HepG2 (cell line): ENCODE results near the gene TSPYL2. TPM values are rescaled to one million over a fixed set of nuclear protein-coding genes. Genes with fewer than 3 reads are reported as not detected.

Experiments
- HOXA3 ChIP-seq: sonication (generic); formaldehyde crosslinking; IDR thresholded peaks from 2 replicates; pipeline ENCODE4 v1.5.0; 2020; ENCODE audit warnings: missing genetic modification reagents
- MXI1 ChIP-seq: IDR thresholded peaks from 3 replicates; pipeline ENCODE4 v1.6.1; 2012; ENCODE audit warnings: low read depth, low read length, inconsistent platforms, borderline replicate concordance
- SALL2 ChIP-seq: sonication (generic); formaldehyde crosslinking; IDR thresholded peaks from 2 replicates; pipeline ENCODE4 v1.8.1; 2023; ENCODE audit warnings: mild to moderate bottlenecking, missing genetic modification reagents, inconsistent platforms
- SP2 ChIP-seq: sonication (generic); formaldehyde crosslinking; IDR thresholded peaks from 2 replicates; pipeline ENCODE4 v1.5.1; 2020; ENCODE audit warnings: mild to moderate bottlenecking, missing genetic modification reagents
- THAP9 ChIP-seq: sonication (generic); formaldehyde crosslinking; IDR thresholded peaks from 2 replicates; pipeline ENCODE4; 2020; ENCODE audit warnings: missing genetic modification reagents, mild to moderate bottlenecking, borderline replicate concordance
- ZBTB44 ChIP-seq: sonication (generic); formaldehyde crosslinking; IDR thresholded peaks from 2 replicates; pipeline ENCODE4 v1.4.0; 2020; ENCODE audit warnings: missing genetic modification reagents
- ZFP36L1 ChIP-seq: sonication (generic); formaldehyde crosslinking; IDR thresholded peaks from 2 replicates; pipeline ENCODE4 v1.8.0; 2022; ENCODE audit warnings: mild to moderate bottlenecking, missing genetic modification reagents, moderate library complexity
- ZFY ChIP-seq: sonication (generic); formaldehyde crosslinking; IDR thresholded peaks from 2 replicates; pipeline ENCODE4 v1.4.0; 2020; ENCODE audit warnings: missing genetic modification reagents
- ZMYM2 ChIP-seq: sonication (generic); formaldehyde crosslinking; IDR thresholded peaks from 2 replicates; pipeline ENCODE4 v1.8.0; 2022; ENCODE audit warnings: mild to moderate bottlenecking, missing genetic modification reagents
- ZNF431 ChIP-seq: sonication (generic); formaldehyde crosslinking; IDR thresholded peaks from 2 replicates; pipeline ENCODE4 v1.9.0; 2022; ENCODE audit warnings: missing genetic modification reagents, low read depth, mild to moderate bottlenecking, borderline replicate concordance
- ZNF564 ChIP-seq: sonication (generic); formaldehyde crosslinking; IDR thresholded peaks from 2 replicates; pipeline ENCODE4 v1.8.1; 2023; ENCODE audit warnings: mild to moderate bottlenecking, missing genetic modification reagents
- ZNF589 ChIP-seq: sonication (generic); formaldehyde crosslinking; conservative IDR thresholded peaks from 2 replicates; pipeline ENCODE4 v1.8.0; 2022; ENCODE audit warnings: mild to moderate bottlenecking, moderate library complexity, missing genetic modification reagents
- ZNF652 ChIP-seq: IDR thresholded peaks from 2 replicates; pipeline ENCODE4 v1.6.1; 2016; ENCODE audit warnings: low read depth, borderline replicate concordance
- ZNF678 ChIP-seq: sonication (generic); formaldehyde crosslinking; IDR thresholded peaks from 2 replicates; pipeline ENCODE4 v1.4.0; 2020; ENCODE audit warnings: mild to moderate bottlenecking, missing genetic modification reagents
- polyA plus RNA-seq, 8 experiments: library from polyadenylated mRNA; depleted of rRNA in 3 of 8; stranded (reverse) in 7 of 8; unstranded in 1 of 8; fragments of >200 nt; fragmentation: Illumina TruSeq in 4 of 8; extraction: Trizol in 4 of 8; gene quantifications; 2 replicates each; pipeline versions ENCODE4 v1.2.1 to v1.2.3, GENCODE V29; 2011 to 2016; ENCODE audit warnings: low read depth in 4 of 8, missing spikeins in 1 of 8, mixed read lengths in 1 of 8; ENCODE audit not compliant: insufficient read depth in 1 of 8
- total RNA-seq, 5 experiments: library from RNA; depleted of rRNA; stranded (reverse); fragments of >200 nt; fragmentation: Illumina TruSeq; extraction: Trizol; gene quantifications; 2 replicates each; pipeline ENCODE4 v1.2.3, GENCODE V29; 2016; ENCODE audit warnings: low read depth in 1 of 5
- TF ChIP-seq, protein P1 (sequence below): sonication (generic); formaldehyde crosslinking; IDR thresholded peaks from 2 replicates; pipeline ENCODE4 v1.4.0; 2020; ENCODE audit warnings: missing genetic modification reagents, mild to moderate bottlenecking, borderline replicate concordance
- TF ChIP-seq, protein P2 (sequence below): IDR thresholded peaks from 2 replicates; pipeline ENCODE4 v1.6.1; 2012; ENCODE audit warnings: inconsistent platforms
- TF ChIP-seq, protein P3 (sequence below): IDR thresholded peaks from 2 replicates; pipeline ENCODE4 v1.6.1; 2012; ENCODE audit warnings: low read length, improper control_type of control experiment

Gene TSPYL2
- total and polyA plus RNA-seq, 2 of the 13 experiments (the other 11 are each of a cell fraction or from before 2014, with no cell fraction given): 10.1 to 15.5 TPM

DNA sequence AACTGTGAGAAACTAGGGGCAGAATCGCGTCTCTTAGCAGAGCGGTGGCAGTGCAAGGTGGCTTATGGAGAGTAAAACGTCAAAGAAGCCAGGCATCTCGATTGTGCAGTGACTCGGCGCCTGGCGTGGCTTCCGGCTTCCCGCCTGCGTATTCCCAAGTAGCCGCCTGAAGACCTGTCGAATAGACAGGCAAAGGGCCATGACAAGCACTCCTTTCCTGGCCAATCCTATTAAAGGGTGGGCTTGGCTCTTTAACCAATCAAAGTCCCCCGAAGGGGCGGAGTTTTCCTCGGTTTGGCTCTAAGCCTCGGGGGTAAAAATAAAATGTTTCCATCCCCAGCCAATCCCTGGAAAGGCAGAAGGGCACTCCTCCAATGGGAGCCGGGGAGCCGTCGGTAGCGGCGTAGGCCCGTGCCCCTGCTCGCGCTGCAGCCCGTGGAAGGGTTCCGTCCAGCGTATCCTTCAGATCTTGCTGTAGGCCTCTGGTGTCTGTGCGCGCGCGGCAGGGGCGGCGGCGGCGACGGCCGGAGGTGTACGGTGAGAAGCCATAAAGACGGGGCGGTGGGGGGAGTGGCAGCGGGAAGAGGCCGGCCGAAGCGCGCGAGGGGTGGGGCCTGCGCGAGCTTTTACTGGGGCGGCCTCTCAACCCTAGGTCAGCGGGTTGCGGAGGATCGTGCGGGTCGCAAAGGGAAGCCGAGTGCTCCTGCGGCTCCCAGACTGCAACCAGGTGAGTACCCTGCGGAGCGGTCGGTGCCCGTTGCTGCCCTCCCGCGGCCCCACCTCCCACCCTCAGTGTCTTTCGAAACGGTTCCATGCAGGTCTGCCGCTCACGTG is 11.8 kb downstream of the TSPYL2 start, which contains the start of gene KANTR (continued):
- TF ChIP-seq, protein P1, sequence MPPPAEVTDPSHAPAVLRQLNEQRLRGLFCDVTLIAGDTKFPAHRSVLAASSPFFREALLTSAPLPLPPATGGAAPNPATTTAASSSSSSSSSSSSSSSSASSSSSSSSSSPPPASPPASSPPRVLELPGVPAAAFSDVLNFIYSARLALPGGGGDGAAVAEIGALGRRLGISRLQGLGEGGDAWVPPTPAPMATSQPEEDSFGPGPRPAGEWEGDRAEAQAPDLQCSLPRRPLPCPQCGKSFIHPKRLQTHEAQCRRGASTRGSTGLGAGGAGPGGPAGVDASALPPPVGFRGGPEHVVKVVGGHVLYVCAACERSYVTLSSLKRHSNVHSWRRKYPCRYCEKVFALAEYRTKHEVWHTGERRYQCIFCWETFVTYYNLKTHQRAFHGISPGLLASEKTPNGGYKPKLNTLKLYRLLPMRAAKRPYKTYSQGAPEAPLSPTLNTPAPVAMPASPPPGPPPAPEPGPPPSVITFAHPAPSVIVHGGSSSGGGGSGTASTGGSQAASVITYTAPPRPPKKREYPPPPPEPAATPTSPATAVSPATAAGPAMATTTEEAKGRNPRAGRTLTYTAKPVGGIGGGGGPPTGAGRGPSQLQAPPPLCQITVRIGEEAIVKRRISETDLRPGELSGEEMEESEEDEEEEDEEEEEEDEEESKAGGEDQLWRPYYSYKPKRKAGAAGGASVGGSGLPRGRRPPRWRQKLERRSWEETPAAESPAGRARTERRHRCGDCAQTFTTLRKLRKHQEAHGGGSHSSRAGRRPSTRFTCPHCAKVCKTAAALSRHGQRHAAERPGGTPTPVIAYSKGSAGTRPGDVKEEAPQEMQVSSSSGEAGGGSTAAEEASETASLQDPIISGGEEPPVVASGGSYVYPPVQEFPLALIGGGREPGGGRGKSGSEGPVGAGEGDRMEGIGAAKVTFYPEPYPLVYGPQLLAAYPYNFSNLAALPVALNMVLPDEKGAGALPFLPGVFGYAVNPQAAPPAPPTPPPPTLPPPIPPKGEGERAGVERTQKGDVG (CRISPR knock-in tag): no peak
- TF ChIP-seq, protein P2, sequence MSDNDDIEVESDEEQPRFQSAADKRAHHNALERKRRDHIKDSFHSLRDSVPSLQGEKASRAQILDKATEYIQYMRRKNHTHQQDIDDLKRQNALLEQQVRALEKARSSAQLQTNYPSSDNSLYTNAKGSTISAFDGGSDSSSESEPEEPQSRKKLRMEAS: peak; percentile 80
- TF ChIP-seq ZFP36L1 (CRISPR knock-in tag) (peak; percentile 60; the same call in 1 of the 2 replicates), ZNF652 (CRISPR knock-in tag) (no peak), ZNF564 (no peak), SALL2 (CRISPR knock-in tag) (no peak), THAP9 (CRISPR knock-in tag) (peak; percentile 76; the same call in 1 of the 2 replicates), ZFY (CRISPR knock-in tag) (peak; percentile 83), ZBTB44 (CRISPR knock-in tag) (no peak), ZMYM2 (CRISPR knock-in tag) (0 out of 2 replicates have a peak, but pooled peaks have one; percentile 11), ZNF678 (CRISPR knock-in tag) (no peak), ZNF431 (CRISPR knock-in tag) (no peak), ZNF589 (CRISPR knock-in tag) (0 out of 2 replicates have a peak, but pooled peaks have one; percentile 42), HOXA3 (CRISPR knock-in tag) (peak; percentile 6; the same call in 1 of the 2 replicates), SP2 (CRISPR knock-in tag) (peak; percentile 71), MXI1 (peak; percentile 71; the same call in 1 of the 3 replicates)
- TF ChIP-seq, protein P3, sequence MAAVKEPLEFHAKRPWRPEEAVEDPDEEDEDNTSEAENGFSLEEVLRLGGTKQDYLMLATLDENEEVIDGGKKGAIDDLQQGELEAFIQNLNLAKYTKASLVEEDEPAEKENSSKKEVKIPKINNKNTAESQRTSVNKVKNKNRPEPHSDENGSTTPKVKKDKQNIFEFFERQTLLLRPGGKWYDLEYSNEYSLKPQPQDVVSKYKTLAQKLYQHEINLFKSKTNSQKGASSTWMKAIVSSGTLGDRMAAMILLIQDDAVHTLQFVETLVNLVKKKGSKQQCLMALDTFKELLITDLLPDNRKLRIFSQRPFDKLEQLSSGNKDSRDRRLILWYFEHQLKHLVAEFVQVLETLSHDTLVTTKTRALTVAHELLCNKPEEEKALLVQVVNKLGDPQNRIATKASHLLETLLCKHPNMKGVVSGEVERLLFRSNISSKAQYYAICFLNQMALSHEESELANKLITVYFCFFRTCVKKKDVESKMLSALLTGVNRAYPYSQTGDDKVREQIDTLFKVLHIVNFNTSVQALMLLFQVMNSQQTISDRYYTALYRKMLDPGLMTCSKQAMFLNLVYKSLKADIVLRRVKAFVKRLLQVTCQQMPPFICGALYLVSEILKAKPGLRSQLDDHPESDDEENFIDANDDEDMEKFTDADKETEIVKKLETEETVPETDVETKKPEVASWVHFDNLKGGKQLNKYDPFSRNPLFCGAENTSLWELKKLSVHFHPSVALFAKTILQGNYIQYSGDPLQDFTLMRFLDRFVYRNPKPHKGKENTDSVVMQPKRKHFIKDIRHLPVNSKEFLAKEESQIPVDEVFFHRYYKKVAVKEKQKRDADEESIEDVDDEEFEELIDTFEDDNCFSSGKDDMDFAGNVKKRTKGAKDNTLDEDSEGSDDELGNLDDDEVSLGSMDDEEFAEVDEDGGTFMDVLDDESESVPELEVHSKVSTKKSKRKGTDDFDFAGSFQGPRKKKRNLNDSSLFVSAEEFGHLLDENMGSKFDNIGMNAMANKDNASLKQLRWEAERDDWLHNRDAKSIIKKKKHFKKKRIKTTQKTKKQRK: no peak
